GM19468 (cell line): ENCODE measurements around the gene KRT3.

ENCODE experiments used
- ATAC-seq: cut with Tn5 transposase; IDR thresholded peaks from one replicate; pipeline ENCODE4 v1.9.1; 2021; ENCODE audit warnings: mild to moderate bottlenecking, moderate library complexity, moderate number of reproducible peaks; ENCODE audit not compliant: unreplicated experiment; ENCODE audit errors: extremely low read depth

KRT3 gene

DNA sequence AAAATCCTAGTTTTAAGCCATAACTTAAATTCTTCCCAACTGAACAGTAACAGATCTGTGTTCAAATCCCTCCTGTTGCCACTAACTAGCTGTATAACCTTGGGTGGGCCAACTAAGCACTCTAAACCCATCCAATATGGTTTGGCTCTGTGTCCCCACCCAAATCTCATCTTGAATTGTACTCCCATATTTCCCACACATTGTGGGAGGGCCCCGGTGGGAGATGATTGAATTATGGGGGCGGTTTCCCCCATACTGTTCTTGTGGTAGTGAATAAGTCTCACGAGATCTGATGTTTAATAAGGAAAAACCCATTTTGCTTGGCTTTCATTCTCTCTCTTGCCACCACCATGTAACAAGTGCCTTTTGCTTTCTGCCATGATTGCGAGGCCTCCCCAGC lies 19.2 kb upstream of the KRT3 start:
- no peak for ATAC-seq

DNA sequence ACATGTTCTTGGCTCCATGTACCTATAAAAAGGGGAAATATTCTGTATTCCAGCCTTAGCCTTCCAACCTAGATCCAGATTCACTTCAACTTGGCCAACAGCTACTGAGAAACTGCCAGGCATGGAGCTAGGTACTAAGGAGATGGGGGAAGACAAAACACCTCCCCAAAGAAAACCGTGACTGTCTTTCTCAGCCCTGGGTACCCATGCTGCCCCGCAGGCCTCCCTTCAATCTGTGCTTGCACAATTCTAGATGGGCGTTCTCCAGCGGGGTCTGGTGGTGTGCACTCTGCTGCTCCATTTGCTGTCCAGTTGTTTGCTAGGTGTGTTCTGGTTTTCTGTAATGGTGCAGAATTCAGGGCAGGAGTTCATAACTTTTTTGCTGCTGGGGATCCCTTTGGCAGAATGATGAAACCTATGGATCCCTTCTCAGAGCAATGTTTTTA lies 18.8 kb upstream of the KRT3 start:
- ATAC-seq: no peak

DNA sequence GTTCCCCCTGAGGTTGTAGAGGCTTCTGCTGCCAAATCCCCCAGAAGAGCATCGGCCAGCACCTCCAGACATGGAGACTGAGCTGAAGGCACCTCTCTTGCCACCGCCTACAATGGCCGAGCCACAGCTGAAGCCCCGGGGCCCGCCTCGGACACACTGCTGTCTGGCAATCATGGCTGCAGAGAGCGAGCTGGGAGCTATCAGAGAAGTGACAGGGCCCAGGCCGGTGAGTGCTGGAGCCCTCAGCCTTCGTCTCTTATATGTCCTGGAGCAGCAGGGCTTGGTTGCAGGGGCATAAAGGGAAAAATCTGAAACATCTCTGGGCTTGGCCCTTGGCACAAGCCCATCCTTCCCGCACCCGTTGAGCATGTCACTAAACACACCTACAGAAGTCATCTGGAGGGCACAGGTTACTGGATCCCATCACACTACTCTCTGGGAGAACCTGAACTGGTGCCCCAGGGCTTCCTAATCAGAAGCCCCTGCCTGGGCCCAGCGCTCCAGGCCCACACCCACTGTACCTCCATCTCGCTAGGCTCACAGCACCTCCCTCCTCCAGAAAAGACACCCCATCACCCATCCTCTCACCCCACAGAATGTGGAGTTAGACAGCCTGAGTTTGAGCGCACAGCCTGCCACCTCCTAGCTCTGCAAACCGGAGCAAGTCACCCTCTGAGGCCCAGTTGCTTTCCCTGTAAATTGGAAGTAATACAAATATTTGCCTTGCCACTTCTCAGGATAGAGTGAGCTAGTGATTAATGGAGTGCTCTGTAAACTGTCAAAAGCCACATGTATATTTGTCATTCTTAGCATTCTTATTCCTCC lies 18.2 kb upstream of the KRT3 start, which contains the start of gene KRT4:
TSS of gene KRT4 (minus strand) at position 232 of the 825 bp plus-strand sequence. CDS start at position 174, 58 bp downstream.
- ATAC-seq: no peak

DNA sequence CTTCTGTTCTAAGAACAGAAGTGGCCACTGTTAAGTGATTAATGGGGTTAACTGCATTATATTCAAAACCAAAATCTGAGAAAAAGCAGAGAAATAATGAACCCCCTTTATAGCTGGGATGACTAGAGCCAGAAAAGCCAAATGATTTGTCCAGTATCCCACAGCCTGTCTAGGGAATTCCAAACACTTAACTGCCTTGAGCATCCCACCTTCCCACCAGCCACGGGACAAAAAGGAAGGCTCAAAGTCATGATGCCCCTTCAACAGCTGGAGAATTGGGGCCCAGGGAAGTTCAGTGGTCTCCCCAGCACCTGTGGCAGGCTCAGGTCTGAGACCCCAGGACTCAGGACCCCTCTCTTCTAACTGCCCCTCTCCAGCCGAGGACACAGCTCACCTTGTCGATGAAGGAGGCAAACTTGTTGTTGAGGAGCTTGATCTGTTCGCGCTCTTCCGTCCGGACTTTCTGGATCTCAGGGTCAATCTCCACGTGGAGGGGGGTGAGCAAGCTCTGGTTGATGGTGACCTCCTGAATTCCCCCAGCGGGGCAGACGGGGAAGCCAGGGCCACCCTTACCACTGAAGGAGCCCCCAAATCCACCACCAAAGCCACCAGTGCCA lies 17.4 kb upstream of the KRT3 start:
- ATAC-seq: no peak

DNA sequence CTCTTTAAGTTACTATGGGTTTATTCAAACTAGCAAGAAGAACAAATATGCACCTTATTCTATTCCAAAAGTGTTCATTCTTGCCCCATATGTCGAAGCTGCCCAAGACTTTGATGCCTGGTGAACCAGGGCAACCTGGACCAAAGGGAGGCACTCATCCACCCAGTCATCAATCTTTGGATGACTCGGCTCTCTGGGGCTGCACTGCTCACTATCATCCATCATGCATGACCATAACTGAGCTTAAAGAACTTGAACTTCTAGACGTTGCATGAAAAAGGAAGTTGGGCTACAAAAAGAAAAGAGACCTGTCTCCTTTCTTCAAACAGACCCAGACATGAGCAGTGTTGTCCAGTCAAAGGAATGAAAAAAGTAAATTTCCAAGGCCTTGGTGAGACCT lies 16.8 kb upstream of the KRT3 start:
- no peak for ATAC-seq

DNA sequence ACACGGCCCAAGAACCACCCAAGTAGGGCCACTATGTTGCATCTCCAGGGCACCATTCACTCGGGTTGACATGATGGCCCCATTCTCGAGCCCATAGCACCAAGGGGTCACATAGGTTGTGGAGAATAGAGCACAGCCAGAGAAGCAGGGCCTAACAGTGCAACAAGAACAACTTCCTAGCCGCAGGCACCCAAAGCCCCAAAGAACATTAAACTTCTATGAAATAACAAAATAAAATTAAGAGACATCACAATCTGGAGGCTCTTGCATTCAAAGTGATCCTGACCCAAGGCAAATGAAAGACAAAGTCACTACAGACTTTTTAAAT lies 16.1 kb upstream of the KRT3 start:
- ATAC-seq: no peak

DNA sequence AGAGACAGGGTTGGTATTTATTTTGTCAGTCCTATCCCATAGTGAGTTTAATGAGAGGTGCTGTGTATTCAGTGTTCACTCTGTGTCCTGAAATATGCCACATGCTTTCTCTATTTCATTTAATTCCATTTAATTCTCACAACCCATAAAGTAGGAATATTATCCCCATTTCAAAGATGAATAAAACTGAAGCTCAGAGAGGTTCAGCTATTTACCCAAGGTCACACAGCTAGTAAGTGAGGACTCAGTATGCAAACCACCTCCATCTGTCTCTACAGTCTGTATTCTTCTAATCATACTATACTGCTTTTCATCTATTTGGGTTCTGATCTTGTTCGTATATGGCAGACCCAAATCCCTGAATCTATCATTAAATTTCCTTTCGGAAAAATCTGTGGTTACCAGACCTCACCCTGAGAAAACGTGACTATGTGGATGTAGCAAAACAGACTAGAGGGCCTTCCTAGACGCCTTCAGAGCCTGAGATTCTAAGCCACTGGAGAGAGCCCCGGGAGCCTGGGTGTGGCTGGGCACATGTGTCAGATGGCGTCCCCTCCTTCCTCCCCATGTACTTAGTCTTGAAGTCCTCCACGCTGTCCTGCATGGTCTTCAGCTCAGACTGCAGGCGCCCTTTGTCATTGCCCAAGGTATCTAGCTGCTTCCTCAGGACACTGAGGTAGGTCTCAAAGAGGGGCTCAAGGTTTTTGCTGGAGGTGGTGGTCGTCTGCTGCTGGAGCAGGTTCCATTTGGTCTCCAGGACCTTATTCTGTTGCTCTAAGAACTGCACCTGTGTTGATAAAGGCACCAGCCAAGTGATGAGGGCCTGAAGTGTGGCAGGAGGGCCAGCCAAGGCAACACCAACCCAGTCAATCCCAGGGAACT lies 15.5 kb upstream of the KRT3 start:
- ATAC-seq: no peak

DNA sequence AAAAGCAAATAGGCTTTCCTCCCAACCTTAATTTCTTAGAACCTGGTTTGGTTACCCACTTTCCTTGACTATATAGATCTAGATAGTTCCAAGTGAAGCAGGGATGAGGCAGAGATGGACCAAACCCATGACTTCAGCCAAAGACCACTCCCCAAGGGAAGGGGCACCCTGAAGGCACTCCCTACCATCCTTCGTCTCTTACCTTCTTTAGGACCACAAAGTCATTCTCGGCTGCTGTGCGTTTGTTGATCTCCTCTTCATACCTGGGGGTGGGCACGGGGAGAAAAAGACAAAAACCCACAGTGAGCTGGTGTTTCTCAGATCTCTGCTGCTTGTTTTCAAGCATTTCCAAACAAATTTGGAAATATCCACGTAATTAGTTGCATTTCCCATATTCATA lies 14.6 kb upstream of the KRT3 start:
- ATAC-seq: no peak

DNA sequence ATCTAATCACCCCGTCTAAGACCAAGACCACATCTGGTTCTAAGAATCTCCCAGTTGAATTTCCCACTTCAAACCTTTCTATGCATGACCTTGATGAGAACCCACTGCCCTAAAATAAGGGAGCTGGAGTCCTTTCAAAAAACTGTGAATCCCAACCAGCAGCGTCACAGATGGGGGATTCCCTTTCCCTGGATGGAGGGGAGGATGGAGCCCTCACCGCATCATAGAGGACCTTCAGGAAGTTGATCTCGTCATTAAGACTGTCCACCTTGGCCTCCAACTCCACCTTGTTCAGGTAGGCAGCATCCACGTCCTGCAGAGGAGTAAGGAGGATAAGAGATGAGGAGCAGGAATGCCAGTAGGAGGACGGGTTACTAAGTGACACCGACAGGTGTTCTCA lies 13.2 kb upstream of the KRT3 start:
- ATAC-seq: no peak

DNA sequence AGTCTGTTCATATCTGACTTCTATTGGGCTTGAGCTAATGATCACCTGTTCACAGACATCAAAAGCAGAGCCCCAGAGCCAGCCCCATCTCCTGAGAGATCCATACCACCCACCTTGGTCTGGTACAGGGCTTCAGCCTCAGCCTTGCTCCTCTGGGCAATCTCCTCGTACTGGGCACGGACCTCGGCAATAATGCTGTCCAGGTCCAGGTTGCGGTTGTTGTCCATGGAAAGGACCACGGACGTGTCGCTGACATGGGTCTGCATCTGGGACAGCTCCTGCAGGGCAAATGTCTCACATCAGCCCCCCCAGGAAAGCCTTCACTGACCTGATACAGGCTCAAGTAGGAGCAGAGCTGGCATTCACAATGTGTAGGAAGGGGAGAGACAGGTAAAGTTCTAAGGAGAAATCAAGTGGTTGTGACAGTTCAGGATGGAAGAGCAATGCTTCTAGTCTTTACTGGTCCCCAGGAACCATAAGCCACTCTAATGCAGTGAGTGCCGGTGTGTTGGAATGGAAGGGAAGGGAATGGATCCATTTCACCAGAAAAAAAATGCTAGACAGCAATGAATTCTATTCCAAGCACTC lies 12.8 kb upstream of the KRT3 start:
- ATAC-seq: no peak

DNA sequence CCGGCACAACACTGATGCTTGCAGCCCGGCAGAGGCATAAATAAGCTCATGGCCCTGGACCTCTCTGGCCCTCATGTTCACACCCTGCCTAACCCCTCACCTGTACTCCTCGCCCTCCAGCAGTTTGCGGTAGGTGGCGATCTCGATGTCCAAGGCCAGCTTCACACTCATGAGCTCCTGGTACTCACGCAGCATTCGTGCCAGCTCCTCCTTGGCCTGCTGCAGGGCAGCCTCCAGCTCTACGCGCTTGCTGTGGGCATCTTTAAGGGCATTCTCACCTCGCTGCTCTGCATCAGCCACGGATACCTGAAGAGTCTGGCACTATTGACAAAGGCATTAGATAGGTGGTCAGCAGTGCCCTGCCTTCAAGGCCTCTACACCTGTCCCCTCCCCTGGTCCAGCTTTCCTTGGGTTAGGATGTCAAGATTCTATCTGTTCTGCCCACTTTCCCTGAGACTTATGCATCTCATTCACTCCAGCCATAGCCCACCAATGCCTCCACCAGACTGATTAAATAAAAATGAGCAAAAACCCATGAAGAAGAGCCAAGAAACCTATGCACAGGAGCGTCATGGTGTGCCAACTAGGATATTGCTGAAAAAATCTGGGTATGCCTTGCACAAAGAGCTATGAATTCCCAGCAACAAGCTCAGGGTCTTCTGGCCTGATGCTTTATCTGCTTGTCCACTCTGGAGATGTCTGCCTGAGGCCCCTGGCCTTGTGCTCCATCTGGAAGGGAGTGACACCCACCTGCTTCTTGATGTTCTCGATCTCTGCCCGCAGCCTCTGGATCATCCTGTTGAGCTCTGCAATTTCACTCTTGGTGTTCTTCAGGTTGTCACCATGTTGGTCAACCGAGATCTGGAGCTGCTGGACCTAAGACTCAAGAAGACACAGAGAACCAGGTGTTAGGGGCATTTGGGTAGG lies 11.9 kb upstream of the KRT3 start:
- no peak for ATAC-seq

DNA sequence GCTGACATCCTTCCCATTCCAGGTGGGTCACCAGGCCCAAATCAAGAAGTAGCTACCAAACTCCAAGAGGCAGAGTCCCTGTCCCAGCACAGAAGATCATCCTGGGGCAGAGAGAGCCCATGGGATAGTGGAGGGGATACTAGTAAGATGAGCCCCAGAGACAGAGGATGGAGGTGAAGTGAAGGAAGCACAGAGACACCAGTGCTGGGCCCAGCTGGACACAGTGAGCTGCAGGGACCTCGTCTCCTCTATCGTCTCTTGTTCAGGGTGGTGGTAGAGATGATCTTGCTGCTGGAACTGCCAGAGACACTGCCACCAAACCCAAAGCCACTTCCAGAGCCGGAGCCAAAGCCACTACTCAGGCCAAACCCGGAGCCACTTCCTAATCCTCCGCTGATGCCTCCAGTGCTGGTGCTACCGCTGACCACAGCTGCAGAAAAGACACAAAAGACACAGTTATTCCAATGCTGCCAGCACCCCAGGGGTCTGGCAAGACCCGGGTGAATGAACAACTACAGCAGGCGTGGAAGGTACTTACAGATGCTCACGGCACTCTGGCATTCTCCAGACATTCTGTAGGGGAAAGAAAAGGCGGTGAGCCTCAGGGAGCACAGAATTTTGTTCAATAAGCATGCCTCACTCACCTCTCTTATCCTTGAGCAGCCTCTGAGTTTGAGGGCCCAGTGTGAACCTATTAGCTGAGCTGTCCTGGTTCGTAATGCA lies 11.1 kb upstream of the KRT3 start:
- no peak for ATAC-seq

DNA sequence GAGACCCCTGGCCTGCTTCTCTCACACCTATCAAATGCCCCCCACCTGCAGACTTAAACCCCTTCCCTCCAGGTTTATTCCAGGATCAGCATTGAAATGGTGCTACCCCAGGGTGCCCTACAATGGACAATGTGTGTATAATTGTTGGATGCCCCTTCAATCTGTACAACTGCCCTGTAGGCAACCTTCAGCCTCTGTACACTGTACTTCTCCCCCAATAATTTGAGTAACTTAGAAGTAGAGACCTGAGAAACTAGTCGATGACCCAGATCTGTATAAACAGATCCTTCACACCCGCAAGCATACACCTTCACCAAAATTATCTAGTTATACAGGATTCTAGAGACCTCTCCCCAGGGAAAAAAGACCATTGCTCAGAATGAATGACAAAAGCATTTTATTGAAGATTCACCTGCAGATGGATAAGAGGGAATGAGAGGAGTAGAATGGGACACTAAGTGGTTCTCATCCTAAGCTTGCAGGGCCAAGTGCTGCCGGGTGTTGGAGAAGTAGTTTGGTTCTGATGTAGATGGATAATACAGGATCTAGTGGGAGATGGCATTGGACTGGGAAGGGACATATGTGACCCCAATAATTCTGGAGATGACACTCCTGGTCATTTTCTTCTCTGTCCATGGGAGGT lies 10.4 kb upstream of the KRT3 start:
- ATAC-seq: no peak

DNA sequence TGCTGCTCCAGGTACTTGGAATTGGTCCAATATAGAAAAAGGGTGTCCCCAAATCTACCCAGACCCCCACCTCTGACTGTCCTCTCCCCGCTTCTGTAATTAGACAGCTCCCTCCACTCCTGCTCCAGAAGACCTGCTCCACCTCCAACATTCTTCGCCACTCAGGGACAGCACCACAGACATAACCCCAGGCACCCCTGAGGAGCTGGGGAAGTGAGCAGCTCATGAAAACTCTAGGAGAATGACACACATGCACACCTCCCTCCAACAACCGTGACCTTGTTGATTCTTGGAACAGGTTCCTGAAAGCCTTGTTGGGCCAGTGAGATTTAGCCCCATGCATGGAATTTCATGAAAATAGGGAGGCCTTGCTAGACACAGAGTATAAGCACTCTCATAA lies 9.8 kb upstream of the KRT3 start:
- ATAC-seq: no peak

DNA sequence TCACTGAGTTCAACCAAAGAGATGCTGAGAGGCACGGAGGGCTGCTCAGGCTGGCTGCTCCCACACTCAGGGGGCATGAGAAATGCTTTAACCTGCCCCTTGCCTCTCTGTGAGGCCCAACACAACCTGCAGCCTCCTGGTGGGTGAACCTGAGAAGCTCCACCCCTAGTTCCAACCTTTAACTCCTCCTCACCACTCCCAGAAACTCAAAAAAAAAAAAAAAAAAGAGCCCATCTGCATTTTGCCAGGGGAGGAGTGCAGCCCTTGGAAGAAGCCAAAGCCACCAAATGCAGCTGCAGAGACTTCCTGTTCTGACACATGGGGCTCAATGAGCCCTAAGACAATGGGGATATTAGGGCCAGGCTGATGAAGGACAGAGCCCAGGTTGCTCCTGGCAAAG lies 9.1 kb upstream of the KRT3 start:
- no peak for ATAC-seq

DNA sequence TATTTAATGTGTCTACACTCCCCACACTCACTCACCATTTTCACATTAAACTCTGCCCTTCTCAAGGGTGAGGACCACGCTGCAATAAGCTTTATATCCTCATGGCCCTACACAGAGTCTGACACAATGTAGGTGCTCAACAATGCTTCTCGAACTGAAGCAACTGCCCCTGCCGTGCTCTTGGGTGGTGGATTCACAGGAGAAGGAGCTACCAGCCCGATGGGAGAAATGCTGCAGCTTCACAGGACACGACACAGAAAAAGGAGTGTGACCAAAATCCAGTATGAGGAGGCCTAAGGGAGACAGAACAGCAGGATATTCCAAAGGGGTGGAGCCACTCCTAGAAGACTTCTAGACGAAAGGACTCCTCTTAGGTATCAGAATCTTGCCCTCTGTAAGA lies 6.5 kb upstream of the KRT3 start:
- ATAC-seq: no peak

DNA sequence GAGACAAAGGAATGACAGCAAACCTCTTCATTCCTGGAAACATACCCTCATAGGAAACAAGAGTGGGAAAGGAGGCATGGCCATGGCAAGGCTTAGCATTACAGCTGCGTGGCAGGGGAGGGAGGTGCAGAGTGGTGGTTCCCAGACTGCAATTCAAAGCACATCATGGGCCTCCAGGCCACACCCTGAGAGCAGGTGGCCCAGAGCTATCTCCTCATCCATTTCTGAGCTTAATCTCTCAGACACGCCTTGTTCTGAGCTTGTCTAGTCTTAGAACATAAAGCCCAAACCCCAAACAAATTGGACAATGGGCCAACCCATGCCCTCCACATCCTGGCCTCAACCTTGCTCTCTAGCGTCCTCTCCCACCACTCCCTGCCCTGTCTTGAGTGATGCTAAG lies 5.9 kb upstream of the KRT3 start:
- ATAC-seq: no peak

DNA sequence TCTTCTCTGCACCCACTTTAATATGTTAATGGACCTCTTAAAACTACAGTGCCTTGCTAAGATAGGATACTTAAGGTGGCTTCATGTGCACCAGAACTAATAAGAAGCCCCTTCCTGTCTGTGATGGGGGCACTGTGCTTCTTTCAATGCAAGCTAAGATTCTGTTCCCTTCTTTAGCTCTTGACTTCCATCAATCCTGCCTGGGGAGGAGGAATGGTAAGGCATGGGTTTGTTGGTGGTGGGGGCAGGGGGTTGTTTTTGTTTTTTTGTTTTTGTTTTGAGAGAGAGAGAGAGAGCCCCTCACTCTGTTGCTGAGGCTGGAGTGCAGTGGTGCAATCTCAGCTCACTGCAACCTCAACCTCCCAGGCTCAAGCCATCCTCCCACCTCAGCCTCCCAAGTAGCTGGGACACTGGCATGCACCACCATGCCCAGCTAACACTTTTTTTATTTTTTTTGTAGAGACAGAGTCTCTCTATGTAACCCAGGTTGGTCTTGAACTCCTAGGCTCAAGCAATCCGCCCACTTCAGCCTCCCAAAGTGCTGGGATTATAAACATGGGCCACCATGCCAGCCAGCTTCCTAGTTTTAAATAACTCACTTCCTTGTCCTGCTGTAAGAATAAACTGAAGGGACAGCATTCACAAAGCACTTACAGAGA lies 4.5 kb upstream of the KRT3 start:
- ATAC-seq: no peak
